Activated CD8-positive, alpha-beta memory T cell treated with anti-CD3 and anti-CD28 coated beads, Interleukin-2, amount 10 ng/mL, durations not matched to agents 7 days and 5 days (primary cell): Measurements from ENCODE around the gene NAA80. TPM values are rescaled to one million over a fixed set of nuclear protein-coding genes. Genes with fewer than 3 reads are reported as not detected.
"Not testable (repeated sequence)": the region's sequence is repeated elsewhere in the genome, so short reads cannot be mapped to it uniquely, and the experiment has no call there.

Experiments used
- ATAC-seq: fragments of 150-1000 bp; cut with Tn5 transposase; one replicate; pipeline ENCODE4 v1.10.0; 2021; ENCODE audit warnings: moderate library complexity
- CTCF ChIA-PET: fragments of 350-600 bp; sonication (Branson Sonifier 250); formaldehyde crosslinking; loops from one replicate; lab custom pipeline; 2021; ENCODE audit warnings: antibody characterized with exemption; lab: Charles Lee
- DNase-seq: peaks from one replicate; pipeline ENCODE4 v3.0.0-alpha.2; 2020
- H3K27ac Mint-ChIP-seq: one replicate; pipeline ENCODE4 v1.8.0; 2021; ENCODE audit warnings: mild to moderate bottlenecking, mixed read lengths
- H3K27me3 Mint-ChIP-seq: one replicate; pipeline ENCODE4 v1.8.0; 2021; ENCODE audit warnings: mixed read lengths
- H3K36me3 Mint-ChIP-seq: one replicate; pipeline ENCODE4 v1.8.0; 2021; ENCODE audit warnings: mild to moderate bottlenecking, mixed read lengths
- H3K4me1 Mint-ChIP-seq: one replicate; pipeline ENCODE4 v1.8.0; 2021; ENCODE audit warnings: mixed read lengths
- H3K4me3 Mint-ChIP-seq: one replicate; pipeline ENCODE4 v1.8.0; 2021; ENCODE audit warnings: mild to moderate bottlenecking, moderate library complexity, mixed read lengths
- H3K9me3 Mint-ChIP-seq: one replicate; pipeline ENCODE4 v1.8.0; 2022; ENCODE audit warnings: low read depth, mixed read lengths
- total RNA-seq, 2 experiments: library from RNA; stranded (reverse); gene quantifications; one replicate each; pipeline ENCODE4 v1.2.3, GENCODE V29; 2021

Gene NAA80
- total RNA-seq, 2 experiments from 2014 or later = 23.1 to 37.3 TPM

GRCh38 chr3:50289130-50289529 is 10.1 kb downstream of the NAA80 start:
- CTCF ChIA-PET = interaction anchor here (1.1 to 4.0 kb wide), 4 partner anchors 9 to 34 kb away, joined by 3 to 18 read pairs (median 5); partner anchors contain the start of gene HYAL2
- no peak for ATAC-seq
- no peaks in the 10 kb centered on the region for H3K27me3 Mint-ChIP-seq
- peaks cover 6% of the 10 kb centered on the region for H3K36me3 Mint-ChIP-seq
- DNase-seq = no peak
- no peak overlapping the region for H3K4me3 Mint-ChIP-seq
- no peaks in the 10 kb centered on the region for H3K9me3 Mint-ChIP-seq
- no peak overlapping the region for H3K27ac Mint-ChIP-seq
- peaks cover 19% of the 10 kb centered on the region for H3K4me1 Mint-ChIP-seq

DNA sequence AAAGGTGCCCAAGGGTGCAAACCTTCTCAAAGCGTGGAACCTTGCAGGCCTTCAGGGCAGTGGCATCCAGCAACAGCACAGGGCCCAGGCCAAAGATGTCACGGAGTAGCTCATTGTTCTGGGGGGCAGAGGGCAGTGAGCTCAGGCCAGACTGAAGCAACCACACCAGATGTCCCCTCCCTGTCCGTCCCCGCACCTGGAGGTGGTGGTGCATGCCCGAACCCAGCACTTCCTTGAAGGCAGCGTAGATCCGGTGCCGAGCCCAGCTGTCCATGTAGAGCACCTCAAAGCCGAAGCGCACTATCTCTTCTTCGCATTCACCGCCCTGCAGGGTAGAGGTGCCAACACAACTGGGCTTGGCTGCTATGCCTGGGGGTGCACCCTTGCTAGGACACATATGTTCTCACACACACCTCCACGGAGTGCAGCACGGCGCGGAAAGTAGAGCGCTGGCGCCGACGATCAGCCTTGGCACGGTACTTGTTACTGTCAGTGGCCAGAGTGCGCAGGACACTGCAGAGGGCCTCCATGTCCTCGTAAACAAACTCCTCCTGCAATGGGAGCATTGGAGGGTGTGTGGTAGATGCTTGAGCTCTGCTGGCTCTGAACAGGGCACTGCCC is 10.7 kb downstream of the NAA80 start:
- Mint-ChIP-seq H3K9me3 (no peaks in the 10 kb centered on the region), H3K4me3 (no peak overlapping the region)
- CTCF ChIA-PET = interaction anchor here (0.6 to 1.3 kb wide), 4 partner anchors 14 to 100 kb away, joined by 3 to 6 read pairs (median 4); partner anchors contain the start of gene HYAL2

DNA sequence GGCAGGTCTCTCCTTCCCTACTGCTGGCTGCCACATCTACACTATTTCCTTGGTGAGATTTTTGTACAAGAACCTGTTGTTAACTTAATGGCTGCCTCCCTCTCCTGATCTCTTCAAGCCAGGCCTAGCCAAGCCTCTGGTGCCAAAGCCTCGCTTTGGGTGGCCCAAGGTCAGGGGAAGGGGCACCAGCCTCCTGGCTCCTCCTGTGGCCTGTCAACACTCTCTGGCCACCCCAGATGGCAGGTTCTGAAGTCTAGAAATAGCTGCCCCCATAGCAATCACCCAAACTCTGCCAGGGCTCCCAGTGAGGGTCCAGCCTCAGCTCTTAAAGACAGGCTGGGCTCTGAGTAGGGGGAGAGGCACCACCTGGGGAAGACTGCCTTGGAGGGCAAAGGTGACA is 11.9 kb downstream of the NAA80 start:
- H3K9me3 Mint-ChIP-seq = no peaks in the 10 kb centered on the region

More for the DNA sequence above, 10.7 kb downstream of the NAA80 start:
- peaks cover 19% of the 10 kb centered on the region for H3K4me1 Mint-ChIP-seq
- no peak overlapping the region for H3K27ac Mint-ChIP-seq
- DNase-seq (no peak), ATAC-seq (no peak)
- H3K36me3 Mint-ChIP-seq = peaks cover 6% of the 10 kb centered on the region
- H3K27me3 Mint-ChIP-seq = no peaks in the 10 kb centered on the region

GRCh38 chr3:50286322-50287227 is 12.6 kb downstream of the NAA80 start:
- no peak for DNase-seq
- CTCF ChIA-PET = interaction anchor here (0.9 to 1.1 kb wide), 3 partner anchors 13 to 37 kb away, joined by 3 read pairs; no protein-coding TSS in a partner anchor
- Mint-ChIP-seq H3K9me3 (no peaks in the 10 kb centered on the region), H3K27ac (peak overlapping the region; percentile 32), H3K4me1 (peaks cover 12% of the 10 kb centered on the region), H3K36me3 (peaks cover 6% of the 10 kb centered on the region), H3K27me3 (no peaks in the 10 kb centered on the region), H3K4me3 (no peak overlapping the region)
- no peak for ATAC-seq

More for the DNA sequence above, 11.9 kb downstream of the NAA80 start:
- H3K4me3 Mint-ChIP-seq = no peak overlapping the region
- peaks cover 12% of the 10 kb centered on the region for H3K4me1 Mint-ChIP-seq
- DNase-seq (no peak), ATAC-seq (no peak)
- H3K27ac Mint-ChIP-seq = no peak overlapping the region
- no peaks in the 10 kb centered on the region for H3K27me3 Mint-ChIP-seq
- CTCF ChIA-PET = interaction anchor here (0.9 to 1.2 kb wide), 4 partner anchors 14 to 93 kb away, joined by 3 to 4 read pairs (median 3); no protein-coding TSS in a partner anchor
- peaks cover 6% of the 10 kb centered on the region for H3K36me3 Mint-ChIP-seq

DNA sequence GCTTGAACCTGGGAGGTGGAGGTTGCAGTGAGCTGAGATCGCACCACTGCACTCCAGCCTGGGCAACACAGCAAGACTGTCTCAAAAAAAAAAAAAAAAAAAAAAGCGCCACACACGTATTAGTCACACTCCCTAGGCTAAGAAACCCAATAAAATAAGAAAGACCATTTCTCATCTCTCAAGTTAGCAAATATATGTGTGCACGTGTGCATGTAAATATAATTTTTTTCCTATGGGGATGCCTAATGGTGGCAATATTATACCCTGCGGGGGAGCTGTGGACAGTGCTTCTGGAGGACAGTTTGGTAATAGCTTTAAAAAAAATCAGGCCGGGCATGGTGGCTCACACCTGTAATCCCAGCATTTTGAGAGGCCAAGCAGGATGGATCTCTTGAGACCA is 15.1 kb downstream of the NAA80 start:
- H3K36me3 Mint-ChIP-seq, H3K4me1 Mint-ChIP-seq, H3K27ac Mint-ChIP-seq, ATAC-seq, H3K9me3 Mint-ChIP-seq, H3K4me3 Mint-ChIP-seq, H3K27me3 Mint-ChIP-seq, DNase-seq: not testable (repeated sequence)
- CTCF ChIA-PET = interaction anchor here (1.0 to 2.7 kb wide), 5 partner anchors 12 to 90 kb away, joined by 3 to 9 read pairs (median 8); partner anchors contain the start of gene GNAI2

GRCh38 chr3:50279255-50280016 is 19.8 kb downstream of the NAA80 start:
- CTCF ChIA-PET = interaction anchor here (1.0 to 4.2 kb wide), 8 partner anchors 14 to 85 kb away, joined by 3 to 12 read pairs (median 5); partner anchors contain the start of genes HYAL3, NAA80 and TUSC2
- no peak for DNase-seq
- Mint-ChIP-seq H3K4me1 (peaks cover 15% of the 10 kb centered on the region), H3K9me3 (no peaks in the 10 kb centered on the region), H3K4me3 (no peak overlapping the region), H3K27me3 (peaks cover 35% of the 10 kb centered on the region), H3K36me3 (no peaks in the 10 kb centered on the region), H3K27ac (no peak overlapping the region)
- ATAC-seq = no peak

DNA sequence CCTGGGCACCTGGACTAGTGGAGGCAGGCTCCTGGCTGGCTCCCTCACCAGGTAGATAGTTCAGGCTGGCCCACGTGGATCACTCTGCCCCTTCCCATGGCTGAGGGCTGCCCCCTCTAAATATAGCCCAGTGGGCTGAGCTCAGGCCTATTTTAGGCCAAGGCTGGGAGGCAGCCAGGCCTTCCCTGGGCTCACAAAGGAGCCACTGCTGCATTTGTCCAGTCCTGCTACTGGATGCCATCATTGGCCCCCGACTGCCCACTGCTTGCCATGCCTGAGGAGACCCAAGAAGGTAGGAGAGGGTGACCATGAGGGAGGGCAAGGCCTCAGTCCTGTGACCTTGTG is 20.4 kb downstream of the NAA80 start, which contains the start of gene LSMEM2:
Gene LSMEM2, plus strand, starts transcription at position 208 of the 345 bp plus-strand sequence. Its CDS starts 27 bp downstream, at position 235.
- Mint-ChIP-seq H3K4me1 (peaks cover 20% of the 10 kb centered on the region), H3K36me3 (no peaks in the 10 kb centered on the region), H3K4me3 (no peak within 1 kb of the TSS), H3K27me3 (peaks cover 40% of the 10 kb centered on the region), H3K27ac (no peak within 1 kb of the TSS), H3K9me3 (no peaks in the 10 kb centered on the region)
- CTCF ChIA-PET = interaction anchor here (1.0 to 4.2 kb wide), 7 partner anchors 13 to 84 kb away, joined by 3 to 12 read pairs (median 5); partner anchors contain the start of gene TUSC2
- ATAC-seq (no peak), DNase-seq (no peak)

DNA sequence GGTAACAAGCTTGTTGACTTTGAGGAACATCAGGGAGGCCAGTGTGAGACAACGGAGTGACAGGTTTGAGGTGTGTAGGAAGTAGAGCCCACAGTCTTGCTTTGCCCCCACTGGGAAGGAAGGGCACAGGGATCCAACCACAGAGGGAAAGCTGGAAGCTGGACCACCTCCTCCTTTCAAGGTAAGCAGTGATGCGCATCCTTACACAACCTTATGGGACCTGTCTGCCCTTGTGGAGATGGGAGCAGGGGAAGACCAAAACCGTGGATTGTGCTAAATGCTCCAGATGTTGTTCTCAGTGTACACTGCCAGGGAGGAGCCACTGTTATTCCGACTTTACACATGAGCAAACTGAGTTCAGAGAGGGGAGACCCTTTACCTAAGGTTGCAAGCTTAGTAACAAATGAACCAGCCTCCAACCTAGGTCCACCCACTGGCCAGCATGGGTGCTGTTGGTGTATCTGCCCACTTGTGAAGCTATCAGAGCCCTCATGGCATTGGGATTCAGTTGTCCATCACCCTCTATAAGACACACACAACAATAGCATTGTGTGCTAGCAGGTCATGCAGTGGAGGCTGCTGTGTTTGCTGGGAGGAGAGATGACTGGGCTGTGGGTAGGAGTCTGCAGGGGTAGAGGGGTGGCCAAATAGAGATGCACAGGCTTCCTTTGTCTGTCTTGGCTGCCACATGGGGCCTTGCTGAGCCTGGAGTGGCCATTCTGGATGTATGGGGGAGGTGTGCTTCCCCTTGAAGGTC is 20.9 kb downstream of the NAA80 start:
- Mint-ChIP-seq H3K36me3 (no peaks in the 10 kb centered on the region), H3K27me3 (peaks cover 43% of the 10 kb centered on the region), H3K9me3 (no peaks in the 10 kb centered on the region), H3K4me3 (no peak overlapping the region), H3K4me1 (peaks cover 23% of the 10 kb centered on the region), H3K27ac (no peak overlapping the region)
- ATAC-seq = no peak
- CTCF ChIA-PET = interaction anchor here (1.0 to 4.2 kb wide), 8 partner anchors 12 to 84 kb away, joined by 3 to 14 read pairs (median 4); partner anchors contain the start of genes HYAL3 and NAA80
- no peak for DNase-seq

DNA sequence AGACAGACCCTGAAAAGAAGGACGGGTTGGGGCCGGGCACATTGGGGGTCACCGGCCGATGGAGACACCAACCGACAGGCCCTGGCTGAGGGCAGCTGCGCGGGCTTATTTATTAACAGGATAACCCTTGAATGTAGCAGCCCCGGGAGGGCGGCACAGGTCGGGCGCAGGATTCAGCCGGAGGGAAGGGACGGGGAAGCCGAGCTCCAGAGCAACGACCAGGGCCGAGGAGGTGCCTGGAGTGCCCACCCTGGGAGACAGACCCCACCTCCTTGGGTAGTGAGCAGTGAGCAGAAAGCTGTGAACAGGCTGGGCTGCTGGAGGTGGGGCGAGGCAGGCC is 22.5 kb downstream of the NAA80 start:
- no peak overlapping the region for H3K27ac Mint-ChIP-seq
- no peak for DNase-seq
- H3K36me3 Mint-ChIP-seq = no peaks in the 10 kb centered on the region
- peaks cover 48% of the 10 kb centered on the region for H3K27me3 Mint-ChIP-seq
- CTCF ChIA-PET = interaction anchor here (0.6 to 4.2 kb wide), 7 partner anchors 16 to 98 kb away, joined by 3 to 16 read pairs (median 6); partner anchors contain the start of genes HYAL3 and NAA80
- no peak for ATAC-seq
- H3K4me3 Mint-ChIP-seq = no peak overlapping the region
- no peaks in the 10 kb centered on the region for H3K9me3 Mint-ChIP-seq
- peaks cover 29% of the 10 kb centered on the region for H3K4me1 Mint-ChIP-seq

GRCh38 chr3:50275996-50276761 is 23.0 kb downstream of the NAA80 start:
- peaks cover 48% of the 10 kb centered on the region for H3K27me3 Mint-ChIP-seq
- H3K9me3 Mint-ChIP-seq = no peaks in the 10 kb centered on the region
- CTCF ChIA-PET = interaction anchor here (1.0 to 4.2 kb wide), 10 partner anchors 12 to 84 kb away, joined by 4 to 21 read pairs (median 13); partner anchors contain the start of genes GNAI2, HYAL2 and IFRD2
- H3K36me3 Mint-ChIP-seq = no peaks in the 10 kb centered on the region
- DNase-seq = no peak
- no peak overlapping the region for H3K27ac Mint-ChIP-seq
- ATAC-seq = no peak
- H3K4me1 Mint-ChIP-seq = peaks cover 32% of the 10 kb centered on the region
- H3K4me3 Mint-ChIP-seq = no peak overlapping the region

GRCh38 chr3:50275141-50275995 is 23.8 kb downstream of the NAA80 start:
- Mint-ChIP-seq H3K9me3 (no peaks in the 10 kb centered on the region), H3K27me3 (peaks cover 48% of the 10 kb centered on the region), H3K4me1 (peaks cover 32% of the 10 kb centered on the region), H3K27ac (no peak overlapping the region), H3K36me3 (no peaks in the 10 kb centered on the region), H3K4me3 (no peak overlapping the region)
- CTCF ChIA-PET = interaction anchor here (0.6 to 6.9 kb wide), 26 partner anchors 12 to 89 kb away, joined by 3 to 84 read pairs (median 5); partner anchors contain the start of genes GNAI2, HYAL2, HYAL3 and IFRD2
- ATAC-seq (no peak), DNase-seq (no peak)
